ENCODE results near the gene RHOBTB3. TPM values are rescaled to one million over a fixed set of nuclear protein-coding genes. Genes with fewer than 3 reads are reported as not detected.

Gene RHOBTB3
- total RNA-seq, 1 experiment from 2014 or later = 6.8 TPM

GRCh38 chr5:95726811-95727763 lies 4.0 kb upstream of the RHOBTB3 start:
- Histone ChIP-seq H3K79me2 (ENCODE audit: insufficient read depth, low read length) (no peaks in the 10 kb centered on the region), H4K5ac (ENCODE audit: insufficient read length, low read depth, low read length) (no peak overlapping the region), H2BK20ac (ENCODE audit: low read depth, low read length, poor library complexity, severe bottlenecking) (no peak overlapping the region), H4K20me1 (ENCODE audit: control insufficient read depth, insufficient read depth, insufficient read length) (no peaks in the 10 kb centered on the region), H3K9ac (ENCODE audit: extremely low read depth, insufficient read length, low read length) (no peak overlapping the region), H2BK5ac (ENCODE audit: insufficient read length, low read length) (no peak overlapping the region), H2AK5ac (ENCODE audit: insufficient read length, low read length) (no peak overlapping the region), H3K23ac (ENCODE audit: insufficient read length, low read depth, low read length) (no peak overlapping the region), H3K23me2 (ENCODE audit: insufficient read length, low read depth, low read length, poor library complexity, severe bottlenecking) (peaks cover 11% of the 10 kb centered on the region), H3K9me3 (ENCODE audit: control insufficient read depth, low read depth, low read length) (no peaks in the 10 kb centered on the region), H3K4me2 (ENCODE audit: insufficient read depth, insufficient read length, low read length) (no peak overlapping the region), H3K79me1 (ENCODE audit: insufficient read depth, low read depth, low read length, poor library complexity, severe bottlenecking) (no peaks in the 10 kb centered on the region), H4K8ac (replicated peaks; ENCODE audit: insufficient read length, low read depth, low read length) (no peak overlapping the region), H2AFZ (ENCODE audit: low read length) (no peak overlapping the region), H3K27me3 (ENCODE audit: insufficient read depth, low read length) (peaks cover 10% of the 10 kb centered on the region; the same call in 1 of the 2 replicates), H3K14ac (ENCODE audit: insufficient read depth, low read length) (no peak overlapping the region), H3K4ac (ENCODE audit: low read depth, low read length) (no peak overlapping the region), H2BK15ac (ENCODE audit: low read depth, low read length) (no peak overlapping the region), H3K4me1 (ENCODE audit: insufficient read depth, low read length) (peaks cover 4% of the 10 kb centered on the region; the same call in 1 of the 2 replicates), H4K91ac (ENCODE audit: insufficient read length, low read depth, low read length) (no peak overlapping the region), H3K18ac (ENCODE audit: insufficient read length, low read depth, low read length) (no peak overlapping the region), H3T11ph (ENCODE audit: low read length) (no peak overlapping the region), H2BK12ac (ENCODE audit: insufficient read length, low read depth, low read length) (no peak overlapping the region), H3K27ac (ENCODE audit: insufficient read length, low read depth, low read length) (no peak overlapping the region), H3K56ac (ENCODE audit: insufficient read length, low read depth, low read length) (no peak overlapping the region), H2BK120ac (ENCODE audit: low read depth, low read length, poor library complexity, severe bottlenecking) (no peak overlapping the region)
- no peak for DNase-seq
- Mint-ChIP-seq H3K27ac (no peak overlapping the region), H3K4me1 (peaks cover 31 to 32% of the 10 kb centered on the region in 2 experiments), H3K36me3 (ENCODE audit: insufficient read depth in 1 of 3, low read depth in 3 of 3) (no peaks in the 10 kb centered on the region; a peak in 1 of 7 replicates), H3K4me3 (no peak overlapping the region), H3K27me3 (ENCODE audit: low read depth) (peaks cover 45% of the 10 kb centered on the region), H3K9me3 (no peaks in the 10 kb centered on the region)
- TF ChIP-seq, protein P1, sequence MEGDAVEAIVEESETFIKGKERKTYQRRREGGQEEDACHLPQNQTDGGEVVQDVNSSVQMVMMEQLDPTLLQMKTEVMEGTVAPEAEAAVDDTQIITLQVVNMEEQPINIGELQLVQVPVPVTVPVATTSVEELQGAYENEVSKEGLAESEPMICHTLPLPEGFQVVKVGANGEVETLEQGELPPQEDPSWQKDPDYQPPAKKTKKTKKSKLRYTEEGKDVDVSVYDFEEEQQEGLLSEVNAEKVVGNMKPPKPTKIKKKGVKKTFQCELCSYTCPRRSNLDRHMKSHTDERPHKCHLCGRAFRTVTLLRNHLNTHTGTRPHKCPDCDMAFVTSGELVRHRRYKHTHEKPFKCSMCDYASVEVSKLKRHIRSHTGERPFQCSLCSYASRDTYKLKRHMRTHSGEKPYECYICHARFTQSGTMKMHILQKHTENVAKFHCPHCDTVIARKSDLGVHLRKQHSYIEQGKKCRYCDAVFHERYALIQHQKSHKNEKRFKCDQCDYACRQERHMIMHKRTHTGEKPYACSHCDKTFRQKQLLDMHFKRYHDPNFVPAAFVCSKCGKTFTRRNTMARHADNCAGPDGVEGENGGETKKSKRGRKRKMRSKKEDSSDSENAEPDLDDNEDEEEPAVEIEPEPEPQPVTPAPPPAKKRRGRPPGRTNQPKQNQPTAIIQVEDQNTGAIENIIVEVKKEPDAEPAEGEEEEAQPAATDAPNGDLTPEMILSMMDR (conservative IDR thresholded peaks at IDR 0.05) = no peak
- WGBS (ENCODE audit: extremely low coverage, insufficient read length, low lambda C conversion rate) = no CpG with 5 or more reads among the region's 5 CpGs
